Measurements from ENCODE around the gene SLC9A9. TPM values are rescaled to one million over a fixed set of nuclear protein-coding genes. Genes with fewer than 3 reads are reported as not detected.

Gene SLC9A9
- total RNA-seq, 3 donors from 2014 or later: 6.2 to 17.3 (median 7.8) TPM

GRCh38 chr3:143298886-143299535 is 549.3 kb downstream of the SLC9A9 start:
- Histone ChIP-seq H3K36me3 (no peaks in the 10 kb centered on the region), H3K4me3 (no peak overlapping the region), H3K9me3 (no peaks in the 10 kb centered on the region), H3K27me3 (no peaks in the 10 kb centered on the region), H3K4me1 (no peaks in the 10 kb centered on the region), H3K27ac (no peak overlapping the region)
- intact Hi-C loops (cut with DNase I; ENCODE audit: low total_unique reads): no loop called here
- TF ChIP-seq CTCF (IDR thresholded peaks at IDR 0.05) (no peak), POLR2A (IDR thresholded peaks at IDR 0.05) (no peak), POLR2AphosphoS5 (IDR thresholded peaks at IDR 0.05) (no peak)
- no peak for DNase-seq (ENCODE audit: low spot score in 2 of 2)

- Histone ChIP-seq H3K9me3 (no peaks in the 10 kb centered on the region), H3K4me1 (no peaks in the 10 kb centered on the region), H3K4me3 (no peak overlapping the region), H3K27me3 (no peaks in the 10 kb centered on the region), H3K36me3 (no peaks in the 10 kb centered on the region), H3K27ac (no peak overlapping the region)
- no peak for TF ChIP-seq POLR2A (IDR thresholded peaks at IDR 0.05)
- no peak for TF ChIP-seq CTCF (IDR thresholded peaks at IDR 0.05)
- no peak for TF ChIP-seq POLR2AphosphoS5 (IDR thresholded peaks at IDR 0.05)
- intact Hi-C loops (cut with DNase I; ENCODE audit: low total_unique reads): no loop called here
- DNase-seq (ENCODE audit: low spot score in 2 of 2): no peak
Observed at GRCh38 chr3:143298380-143298779, 549.9 kb downstream of the SLC9A9 start.

GRCh38 chr3:143295201-143296080 is 552.8 kb downstream of the SLC9A9 start:
- TF ChIP-seq POLR2A (IDR thresholded peaks at IDR 0.05) (no peak), POLR2AphosphoS5 (IDR thresholded peaks at IDR 0.05) (no peak), CTCF (IDR thresholded peaks at IDR 0.05) (no peak)
- Histone ChIP-seq H3K4me3 (no peak overlapping the region), H3K27me3 (no peaks in the 10 kb centered on the region), H3K9me3 (no peaks in the 10 kb centered on the region), H3K36me3 (no peaks in the 10 kb centered on the region), H3K27ac (no peak overlapping the region), H3K4me1 (no peaks in the 10 kb centered on the region)
- no peak for DNase-seq (ENCODE audit: low spot score in 2 of 2)
- intact Hi-C loops (cut with DNase I; ENCODE audit: low total_unique reads): no loop called here

GRCh38 chr3:143294188-143294587 is 554.1 kb downstream of the SLC9A9 start:
- H3K9me3 ChIP-seq: no peaks in the 10 kb centered on the region
- no peak overlapping the region for H3K4me3 ChIP-seq
- intact Hi-C loops (cut with DNase I; ENCODE audit: low total_unique reads): no loop called here
- no peak overlapping the region for H3K27ac ChIP-seq
- TF ChIP-seq POLR2AphosphoS5 (IDR thresholded peaks at IDR 0.05) (no peak), CTCF (IDR thresholded peaks at IDR 0.05) (no peak), POLR2A (IDR thresholded peaks at IDR 0.05) (no peak)
- H3K4me1 ChIP-seq: no peaks in the 10 kb centered on the region
- H3K27me3 ChIP-seq: no peaks in the 10 kb centered on the region
- no peak for DNase-seq (ENCODE audit: low spot score in 2 of 2)
- H3K36me3 ChIP-seq: no peaks in the 10 kb centered on the region

- Histone ChIP-seq H3K36me3 (no peaks in the 10 kb centered on the region), H3K9me3 (no peaks in the 10 kb centered on the region), H3K4me3 (no peak overlapping the region), H3K4me1 (no peaks in the 10 kb centered on the region), H3K27ac (no peak overlapping the region), H3K27me3 (no peaks in the 10 kb centered on the region)
- intact Hi-C loops (cut with DNase I; ENCODE audit: low total_unique reads): no loop called here
- DNase-seq (ENCODE audit: low spot score in 2 of 2): no peak
- TF ChIP-seq CTCF (IDR thresholded peaks at IDR 0.05) (no peak), POLR2AphosphoS5 (IDR thresholded peaks at IDR 0.05) (no peak), POLR2A (IDR thresholded peaks at IDR 0.05) (no peak)
Observed at GRCh38 chr3:143291836-143292447, 556.3 kb downstream of the SLC9A9 start.

Measured in breast epithelium (tissue), 4 donors.